ENCODE results near the gene NDFIP1.

DNA sequence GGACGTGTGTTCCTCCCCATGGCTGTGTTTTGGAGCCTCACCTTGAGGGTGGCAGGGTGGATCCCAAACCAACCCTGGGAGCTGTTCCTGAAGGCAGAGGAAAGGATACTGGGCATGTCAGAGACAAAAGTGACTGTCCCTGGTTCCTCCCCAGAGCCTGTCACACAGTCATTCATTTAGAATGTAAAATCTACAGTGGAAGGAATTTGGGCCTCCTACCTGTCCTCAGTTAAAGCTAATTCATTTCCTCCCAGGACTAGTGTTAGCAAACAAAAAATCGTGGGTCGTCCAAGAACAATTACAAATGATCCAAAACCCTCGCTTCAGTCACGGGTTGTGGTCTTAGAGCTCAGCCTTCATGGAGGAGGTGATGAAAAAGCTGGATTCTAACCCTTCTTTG, 83.2 kb downstream of the NDFIP1 start:
- TF ChIP-seq, protein P1, sequence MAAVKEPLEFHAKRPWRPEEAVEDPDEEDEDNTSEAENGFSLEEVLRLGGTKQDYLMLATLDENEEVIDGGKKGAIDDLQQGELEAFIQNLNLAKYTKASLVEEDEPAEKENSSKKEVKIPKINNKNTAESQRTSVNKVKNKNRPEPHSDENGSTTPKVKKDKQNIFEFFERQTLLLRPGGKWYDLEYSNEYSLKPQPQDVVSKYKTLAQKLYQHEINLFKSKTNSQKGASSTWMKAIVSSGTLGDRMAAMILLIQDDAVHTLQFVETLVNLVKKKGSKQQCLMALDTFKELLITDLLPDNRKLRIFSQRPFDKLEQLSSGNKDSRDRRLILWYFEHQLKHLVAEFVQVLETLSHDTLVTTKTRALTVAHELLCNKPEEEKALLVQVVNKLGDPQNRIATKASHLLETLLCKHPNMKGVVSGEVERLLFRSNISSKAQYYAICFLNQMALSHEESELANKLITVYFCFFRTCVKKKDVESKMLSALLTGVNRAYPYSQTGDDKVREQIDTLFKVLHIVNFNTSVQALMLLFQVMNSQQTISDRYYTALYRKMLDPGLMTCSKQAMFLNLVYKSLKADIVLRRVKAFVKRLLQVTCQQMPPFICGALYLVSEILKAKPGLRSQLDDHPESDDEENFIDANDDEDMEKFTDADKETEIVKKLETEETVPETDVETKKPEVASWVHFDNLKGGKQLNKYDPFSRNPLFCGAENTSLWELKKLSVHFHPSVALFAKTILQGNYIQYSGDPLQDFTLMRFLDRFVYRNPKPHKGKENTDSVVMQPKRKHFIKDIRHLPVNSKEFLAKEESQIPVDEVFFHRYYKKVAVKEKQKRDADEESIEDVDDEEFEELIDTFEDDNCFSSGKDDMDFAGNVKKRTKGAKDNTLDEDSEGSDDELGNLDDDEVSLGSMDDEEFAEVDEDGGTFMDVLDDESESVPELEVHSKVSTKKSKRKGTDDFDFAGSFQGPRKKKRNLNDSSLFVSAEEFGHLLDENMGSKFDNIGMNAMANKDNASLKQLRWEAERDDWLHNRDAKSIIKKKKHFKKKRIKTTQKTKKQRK (IDR thresholded peaks at IDR 0.05; ENCODE audit: low read depth, low read length) = no peak
- TF ChIP-seq, protein P2, sequence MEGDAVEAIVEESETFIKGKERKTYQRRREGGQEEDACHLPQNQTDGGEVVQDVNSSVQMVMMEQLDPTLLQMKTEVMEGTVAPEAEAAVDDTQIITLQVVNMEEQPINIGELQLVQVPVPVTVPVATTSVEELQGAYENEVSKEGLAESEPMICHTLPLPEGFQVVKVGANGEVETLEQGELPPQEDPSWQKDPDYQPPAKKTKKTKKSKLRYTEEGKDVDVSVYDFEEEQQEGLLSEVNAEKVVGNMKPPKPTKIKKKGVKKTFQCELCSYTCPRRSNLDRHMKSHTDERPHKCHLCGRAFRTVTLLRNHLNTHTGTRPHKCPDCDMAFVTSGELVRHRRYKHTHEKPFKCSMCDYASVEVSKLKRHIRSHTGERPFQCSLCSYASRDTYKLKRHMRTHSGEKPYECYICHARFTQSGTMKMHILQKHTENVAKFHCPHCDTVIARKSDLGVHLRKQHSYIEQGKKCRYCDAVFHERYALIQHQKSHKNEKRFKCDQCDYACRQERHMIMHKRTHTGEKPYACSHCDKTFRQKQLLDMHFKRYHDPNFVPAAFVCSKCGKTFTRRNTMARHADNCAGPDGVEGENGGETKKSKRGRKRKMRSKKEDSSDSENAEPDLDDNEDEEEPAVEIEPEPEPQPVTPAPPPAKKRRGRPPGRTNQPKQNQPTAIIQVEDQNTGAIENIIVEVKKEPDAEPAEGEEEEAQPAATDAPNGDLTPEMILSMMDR (IDR thresholded peaks at IDR 0.05 in 2 of 3, conservative IDR thresholded peaks at IDR 0.05 in 1 of 3; ENCODE audit: control insufficient read depth in 2 of 3, extremely low read depth in 1 of 3, insufficient read depth in 1 of 3, low read depth in 3 of 3, low read length in 3 of 3) = no peak

All from GM12878 (cell line).